ENCODE data around the gene SCRN1.
"Not testable (repeated sequence)": the region's sequence is repeated elsewhere in the genome, so short reads cannot be mapped to it uniquely, and the experiment has no call there.

Gene SCRN1

GRCh38 chr7:29965030-29965429, 24.6 kb downstream of the SCRN1 start:
- DNase-seq: no peak

- DNase-seq: no peak
Measured at GRCh38 chr7:29962035-29962434, 27.6 kb downstream of the SCRN1 start.

GRCh38 chr7:29961611-29962010, 28.0 kb downstream of the SCRN1 start:
- DNase-seq: not testable (repeated sequence)

GRCh38 chr7:29958667-29959358, 30.8 kb downstream of the SCRN1 start:
- DNase-seq: no peak

GRCh38 chr7:29957521-29958310, 31.9 kb downstream of the SCRN1 start:
- DNase-seq: no peak

- no peak for DNase-seq
Measured at GRCh38 chr7:29956487-29956836, 33.1 kb downstream of the SCRN1 start.

GRCh38 chr7:29955799-29956486, 33.7 kb downstream of the SCRN1 start:
- DNase-seq: no peak

- DNase-seq: no peak
Measured at GRCh38 chr7:29955075-29955792, 34.4 kb downstream of the SCRN1 start.

GRCh38 chr7:29953726-29954347, 35.8 kb downstream of the SCRN1 start:
- DNase-seq: no peak

GRCh38 chr7:29951206-29951605, 38.4 kb downstream of the SCRN1 start:
- no peak for DNase-seq

GRCh38 chr7:29950480-29950879, 39.1 kb downstream of the SCRN1 start:
- DNase-seq: no peak

- DNase-seq: no peak
Measured at GRCh38 chr7:29948587-29948986, 41.0 kb downstream of the SCRN1 start.

- DNase-seq: no peak
Measured at GRCh38 chr7:29946428-29947186, 43.0 kb downstream of the SCRN1 start.

GRCh38 chr7:29945259-29945809, 44.3 kb downstream of the SCRN1 start:
- no peak for DNase-seq

- no peak for DNase-seq
Measured at GRCh38 chr7:29940199-29940598, 49.4 kb downstream of the SCRN1 start.

- DNase-seq: no peak
Measured at GRCh38 chr7:29937132-29937531, 52.5 kb downstream of the SCRN1 start.

- no peak for DNase-seq
Measured at GRCh38 chr7:29935111-29935510, 54.5 kb downstream of the SCRN1 start.

GRCh38 chr7:29929018-29929807, 60.4 kb downstream of the SCRN1 start:
- DNase-seq: no peak

GRCh38 chr7:29926741-29927140, 62.9 kb downstream of the SCRN1 start:
- DNase-seq: no peak

GRCh38 chr7:29926216-29926615, 63.4 kb downstream of the SCRN1 start:
- no peak for DNase-seq

- no peak for DNase-seq
Measured at GRCh38 chr7:29924684-29925083, 64.9 kb downstream of the SCRN1 start.

Data from activated effector memory CD4-positive, alpha-beta T cell treated with Interleukin-2 at 50 U/mL for 16 hours (primary cell).